A673 (cell line): ENCODE data around the gene MSI2. TPM values are rescaled to one million over a fixed set of nuclear protein-coding genes. Genes with fewer than 3 reads are reported as not detected.

Experiments used
- BruUV-seq: library from RNA; stranded (reverse); fragments of 400-500 nt; replicated peaks from 2 replicates; lab custom pipeline; 2021; lab: Mats Ljungman, UMichigan
- CTCF ChIA-PET: fragments of 300-600 bp; sonication (Branson Sonifier 250); formaldehyde crosslinking; loops from one replicate; lab custom pipeline; 2022; ENCODE audit warnings: antibody characterized with exemption; lab: Charles Lee
- POLR2A ChIA-PET: fragments of 300-600 bp; sonication (Branson Sonifier 250); formaldehyde crosslinking; loops from one replicate; lab custom pipeline; 2022; ENCODE audit warnings: antibody characterized with exemption; ENCODE audit not compliant: low non-redundant PET; lab: Charles Lee
- DNase-seq: peaks from one replicate; pipeline ENCODE4 v3.0.0-alpha.2; 2015; ENCODE audit warnings: low spot score
- H3K27ac ChIP-seq: fragments of 200-600 bp; sonication (generic); 2 replicates; pipeline ENCODE4 v1.5.1; 2016; ENCODE audit warnings: mixed run types, low read depth, mild to moderate bottlenecking, mixed read lengths, antibody characterized with exemption, low read length; ENCODE audit not compliant: poor library complexity, severe bottlenecking
- H3K27me3 ChIP-seq: fragments of 200-600 bp; sonication (generic); replicated peaks from 2 replicates; pipeline ENCODE4 v1.6.1; 2017; ENCODE audit warnings: mixed run types, low read depth, mild to moderate bottlenecking, mixed read lengths, antibody characterized with exemption, low read length; ENCODE audit not compliant: insufficient read depth, poor library complexity
- H3K36me3 ChIP-seq: fragments of 200-600 bp; sonication (generic); 2 replicates; pipeline ENCODE4 v1.6.1; 2016; ENCODE audit warnings: mixed run types, mild to moderate bottlenecking, mixed read lengths, antibody characterized with exemption, low read length; ENCODE audit not compliant: insufficient read depth, poor library complexity, severe bottlenecking
- H3K4me1 ChIP-seq: fragments of 200-600 bp; sonication (generic); 2 replicates; pipeline ENCODE4 v1.6.1; 2017; ENCODE audit warnings: mixed run types, mild to moderate bottlenecking, mixed read lengths, antibody characterized with exemption, low read length; ENCODE audit not compliant: insufficient read depth, poor library complexity, severe bottlenecking
- H3K4me3 ChIP-seq: fragments of 200-600 bp; sonication (generic); 2 replicates; pipeline ENCODE4 v1.5.1; 2016; ENCODE audit warnings: low read depth, mixed run types, mild to moderate bottlenecking, mixed read lengths, low read length; ENCODE audit not compliant: poor library complexity, severe bottlenecking
- H3K9me3 ChIP-seq: fragments of 200-600 bp; sonication (generic); 2 replicates; pipeline ENCODE4 v1.6.1; 2016; ENCODE audit warnings: mixed run types, low read depth, mild to moderate bottlenecking, mixed read lengths, antibody characterized with exemption, low read length; ENCODE audit not compliant: poor library complexity, severe bottlenecking
- EZH2 ChIP-seq: fragments of 200-600 bp; sonication (generic); IDR thresholded peaks from 2 replicates; pipeline ENCODE4 v1.6.1; 2017; ENCODE audit warnings: borderline replicate concordance, low read depth, mild to moderate bottlenecking, mixed read lengths, antibody characterized with exemption, low read length; ENCODE audit not compliant: poor library complexity, severe bottlenecking
- intact Hi-C: fragments of 100-400 bp; cut with micrococcal nuclease; formaldehyde crosslinking; loops from one replicate; pipeline ENCODE4 v1.10.0; 2022; ENCODE audit not compliant: unreplicated experiment
- total RNA-seq: library from RNA; stranded (reverse); gene quantifications from 2 replicates; pipeline ENCODE4 v1.2.3, GENCODE V29; 2021
- TF ChIP-seq, protein P1 (sequence below): fragments of 300-800, 200-600 bp; sonication (generic); conservative IDR thresholded peaks from 2 replicates; pipeline ENCODE4 v1.5.1; 2017; ENCODE audit warnings: low read depth, mild to moderate bottlenecking, antibody characterized with exemption, low read length, moderate library complexity, mixed read lengths

The MSI2 gene
- total RNA-seq, 1 experiment from 2014 or later = 108 TPM

DNA sequence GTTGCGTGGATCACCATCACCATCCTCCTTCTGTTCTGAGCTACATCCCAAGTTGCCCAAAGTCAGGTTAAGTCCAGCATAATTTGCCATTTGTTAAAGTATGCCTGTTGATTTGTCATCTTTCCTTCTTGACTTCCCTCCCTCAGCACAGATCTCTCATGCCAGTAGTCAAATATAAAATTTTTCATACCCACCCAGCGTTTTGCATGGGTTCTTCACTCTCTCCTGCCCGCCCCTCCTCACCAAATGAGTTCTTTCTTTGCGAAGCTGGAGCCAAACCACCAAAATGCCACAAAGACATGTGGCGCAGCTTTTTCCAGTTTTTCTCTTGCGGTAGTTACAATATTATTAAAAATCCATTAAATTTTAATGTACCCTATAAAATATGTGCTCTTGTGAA lies 167.2 kb downstream of the MSI2 start:
- ChIA-PET CTCF (no interaction called here), POLR2A (interaction anchor here (0.6 kb wide), 1 partner anchor 584 kb away, joined by 4 read pairs; no protein-coding TSS in a partner anchor)
- no peaks in the 10 kb centered on the region for H3K27me3 ChIP-seq
- no peak overlapping the region for H3K4me3 ChIP-seq
- no peaks in the 10 kb centered on the region for H3K36me3 ChIP-seq
- peak overlapping the region; percentile 77 for H3K27ac ChIP-seq
- no peak for DNase-seq
- H3K9me3 ChIP-seq = no peaks in the 10 kb centered on the region
- H3K4me1 ChIP-seq = peaks cover 60% of the 10 kb centered on the region
- intact Hi-C loops = loop anchor here (5.0 to 10.0 kb wide), 3 partner anchors 49 to 391 kb away; no protein-coding TSS in a partner anchor
- BruUV-seq = no TSS peak
- TF ChIP-seq, protein P1, sequence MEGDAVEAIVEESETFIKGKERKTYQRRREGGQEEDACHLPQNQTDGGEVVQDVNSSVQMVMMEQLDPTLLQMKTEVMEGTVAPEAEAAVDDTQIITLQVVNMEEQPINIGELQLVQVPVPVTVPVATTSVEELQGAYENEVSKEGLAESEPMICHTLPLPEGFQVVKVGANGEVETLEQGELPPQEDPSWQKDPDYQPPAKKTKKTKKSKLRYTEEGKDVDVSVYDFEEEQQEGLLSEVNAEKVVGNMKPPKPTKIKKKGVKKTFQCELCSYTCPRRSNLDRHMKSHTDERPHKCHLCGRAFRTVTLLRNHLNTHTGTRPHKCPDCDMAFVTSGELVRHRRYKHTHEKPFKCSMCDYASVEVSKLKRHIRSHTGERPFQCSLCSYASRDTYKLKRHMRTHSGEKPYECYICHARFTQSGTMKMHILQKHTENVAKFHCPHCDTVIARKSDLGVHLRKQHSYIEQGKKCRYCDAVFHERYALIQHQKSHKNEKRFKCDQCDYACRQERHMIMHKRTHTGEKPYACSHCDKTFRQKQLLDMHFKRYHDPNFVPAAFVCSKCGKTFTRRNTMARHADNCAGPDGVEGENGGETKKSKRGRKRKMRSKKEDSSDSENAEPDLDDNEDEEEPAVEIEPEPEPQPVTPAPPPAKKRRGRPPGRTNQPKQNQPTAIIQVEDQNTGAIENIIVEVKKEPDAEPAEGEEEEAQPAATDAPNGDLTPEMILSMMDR = no peak
- no peak for TF ChIP-seq EZH2

DNA sequence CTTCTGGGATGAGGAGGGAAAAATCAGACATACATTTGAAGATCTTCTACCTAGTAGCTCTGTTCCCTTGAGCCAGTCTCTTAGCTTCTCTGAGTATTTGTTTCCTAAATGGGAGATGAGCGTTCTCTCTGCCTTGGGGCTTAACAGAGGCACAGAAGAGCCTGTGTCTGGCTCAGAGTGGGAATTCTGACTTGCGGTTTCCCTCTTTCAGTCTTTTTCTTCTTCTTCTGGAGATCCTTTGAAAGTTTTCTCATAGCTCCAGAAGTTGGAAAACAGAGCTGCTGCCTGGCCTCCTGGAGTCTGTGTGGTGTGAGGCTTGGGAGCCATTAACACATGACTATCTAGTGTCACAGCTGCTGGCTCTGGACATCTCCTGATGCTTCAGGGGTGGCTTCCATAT lies 167.9 kb downstream of the MSI2 start:
- intact Hi-C loops = loop anchor here (5.0 to 10.0 kb wide), 3 partner anchors 48 to 391 kb away; no protein-coding TSS in a partner anchor
- POLR2A ChIA-PET = interaction anchor here (0.6 kb wide), 1 partner anchor 583 kb away, joined by 4 read pairs; no protein-coding TSS in a partner anchor

DNA sequence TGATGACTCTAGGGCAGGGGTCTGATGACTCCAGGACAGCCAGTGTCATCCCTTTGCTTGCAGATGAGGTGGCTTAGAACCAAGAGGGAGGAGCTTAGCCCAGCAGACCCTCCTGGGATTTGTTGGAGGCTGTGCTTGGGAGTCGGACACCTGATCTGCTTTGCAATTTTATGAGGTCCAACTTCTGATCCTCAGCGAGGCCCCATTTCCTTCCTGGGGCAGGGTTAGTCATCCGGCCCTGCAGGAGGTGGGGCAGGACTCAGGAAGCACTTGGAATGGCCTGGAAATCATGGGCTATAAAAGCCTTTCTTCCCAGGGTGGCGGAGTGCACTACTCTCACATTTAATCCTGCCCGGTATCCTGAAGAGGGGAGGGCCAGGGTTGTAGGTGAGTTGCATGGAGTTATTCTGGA lies 168.5 kb downstream of the MSI2 start:
- no peaks in the 10 kb centered on the region for H3K9me3 ChIP-seq
- TF ChIP-seq, protein P1 = no peak
- TF ChIP-seq EZH2 = no peak
- H3K4me3 ChIP-seq = no peak overlapping the region
- peak overlapping the region; percentile 77 for H3K27ac ChIP-seq
- intact Hi-C loops = loop anchor here (5.0 to 10.0 kb wide), 3 partner anchors 48 to 390 kb away; no protein-coding TSS in a partner anchor
- no TSS peak for BruUV-seq
- CTCF ChIA-PET = no interaction called here
- POLR2A ChIA-PET = no interaction called here
- DNase-seq = peak; percentile 95
- H3K4me1 ChIP-seq = peaks cover 60% of the 10 kb centered on the region
- no peaks in the 10 kb centered on the region for H3K27me3 ChIP-seq
- H3K36me3 ChIP-seq = no peaks in the 10 kb centered on the region

More for the DNA sequence above, 167.9 kb downstream of the MSI2 start:
- CTCF ChIA-PET = no interaction called here
- Histone ChIP-seq H3K36me3 (no peaks in the 10 kb centered on the region), H3K27me3 (no peaks in the 10 kb centered on the region), H3K9me3 (no peaks in the 10 kb centered on the region), H3K4me1 (peaks cover 60% of the 10 kb centered on the region), H3K27ac (peak overlapping the region; percentile 77), H3K4me3 (no peak overlapping the region)
- TSS peak; percentile 82 for BruUV-seq
- TF ChIP-seq, protein P1 = no peak
- no peak for TF ChIP-seq EZH2
- no peak for DNase-seq
